DOHH2 (cell line): ENCODE measurements around the gene CISD3.

ENCODE experiments used
- EZH2phosphoT487 ChIP-seq: fragments of 200-600 bp; sonication (generic); IDR thresholded peaks from 2 replicates; pipeline ENCODE4 v1.6.1; 2017; ENCODE audit warnings: borderline replicate concordance, mild to moderate bottlenecking, antibody characterized with exemption, low read length, moderate library complexity, mixed read lengths
- TF ChIP-seq, protein P1 (sequence below): fragments of 200-600 bp; sonication (generic); IDR thresholded peaks from one replicate; pipeline ENCODE4 v1.5.1; 2014; ENCODE audit warnings: antibody characterized with exemption, mild to moderate bottlenecking, low read depth, low read length; ENCODE audit not compliant: poor library complexity, severe bottlenecking

GRCh38 chr17:38773258-38773657 is 43.1 kb downstream of the CISD3 start:
- no peak for TF ChIP-seq EZH2phosphoT487
- TF ChIP-seq, protein P1, sequence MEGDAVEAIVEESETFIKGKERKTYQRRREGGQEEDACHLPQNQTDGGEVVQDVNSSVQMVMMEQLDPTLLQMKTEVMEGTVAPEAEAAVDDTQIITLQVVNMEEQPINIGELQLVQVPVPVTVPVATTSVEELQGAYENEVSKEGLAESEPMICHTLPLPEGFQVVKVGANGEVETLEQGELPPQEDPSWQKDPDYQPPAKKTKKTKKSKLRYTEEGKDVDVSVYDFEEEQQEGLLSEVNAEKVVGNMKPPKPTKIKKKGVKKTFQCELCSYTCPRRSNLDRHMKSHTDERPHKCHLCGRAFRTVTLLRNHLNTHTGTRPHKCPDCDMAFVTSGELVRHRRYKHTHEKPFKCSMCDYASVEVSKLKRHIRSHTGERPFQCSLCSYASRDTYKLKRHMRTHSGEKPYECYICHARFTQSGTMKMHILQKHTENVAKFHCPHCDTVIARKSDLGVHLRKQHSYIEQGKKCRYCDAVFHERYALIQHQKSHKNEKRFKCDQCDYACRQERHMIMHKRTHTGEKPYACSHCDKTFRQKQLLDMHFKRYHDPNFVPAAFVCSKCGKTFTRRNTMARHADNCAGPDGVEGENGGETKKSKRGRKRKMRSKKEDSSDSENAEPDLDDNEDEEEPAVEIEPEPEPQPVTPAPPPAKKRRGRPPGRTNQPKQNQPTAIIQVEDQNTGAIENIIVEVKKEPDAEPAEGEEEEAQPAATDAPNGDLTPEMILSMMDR: no peak
